Peyer's patch (tissue), 4 donors: ENCODE data around the gene ADAM15.

Source experiments
- CTCF ChIP-seq, 6 experiments: fragments of 450-650 bp in 4 of 6; fragments of 200-600 bp in 2 of 6; sonication (generic) in 1 of 6; IDR thresholded peaks; one replicate each; pipeline ENCODE4 v1.5.1; 2017 to 2019; ENCODE audit warnings: antibody characterized with exemption in 6 of 6, mild to moderate bottlenecking in 3 of 6, moderate library complexity in 1 of 6
- POLR2A ChIP-seq, 2 donors: fragments of 450-650 bp; IDR thresholded peaks; one replicate each; pipeline ENCODE4 v1.5.1; 2017; ENCODE audit warnings: antibody characterized with exemption in 2 of 2, mild to moderate bottlenecking in 2 of 2, moderate library complexity in 2 of 2

GRCh38 chr1:155014709-155015508 lies 36.2 kb upstream of the ADAM15 start:
- TF ChIP-seq CTCF (IDR thresholded peaks at IDR 0.05) (no peak), POLR2A (IDR thresholded peaks at IDR 0.05) (no peak)
